HG03469 (cell line): Measurements from ENCODE around the gene SLC28A1.

Experiments
- ATAC-seq: cut with Tn5 transposase; IDR thresholded peaks from one replicate; pipeline ENCODE4 v1.9.1; 2021; ENCODE audit warnings: mild to moderate bottlenecking, moderate library complexity, moderate number of reproducible peaks; ENCODE audit not compliant: unreplicated experiment

The SLC28A1 gene

DNA sequence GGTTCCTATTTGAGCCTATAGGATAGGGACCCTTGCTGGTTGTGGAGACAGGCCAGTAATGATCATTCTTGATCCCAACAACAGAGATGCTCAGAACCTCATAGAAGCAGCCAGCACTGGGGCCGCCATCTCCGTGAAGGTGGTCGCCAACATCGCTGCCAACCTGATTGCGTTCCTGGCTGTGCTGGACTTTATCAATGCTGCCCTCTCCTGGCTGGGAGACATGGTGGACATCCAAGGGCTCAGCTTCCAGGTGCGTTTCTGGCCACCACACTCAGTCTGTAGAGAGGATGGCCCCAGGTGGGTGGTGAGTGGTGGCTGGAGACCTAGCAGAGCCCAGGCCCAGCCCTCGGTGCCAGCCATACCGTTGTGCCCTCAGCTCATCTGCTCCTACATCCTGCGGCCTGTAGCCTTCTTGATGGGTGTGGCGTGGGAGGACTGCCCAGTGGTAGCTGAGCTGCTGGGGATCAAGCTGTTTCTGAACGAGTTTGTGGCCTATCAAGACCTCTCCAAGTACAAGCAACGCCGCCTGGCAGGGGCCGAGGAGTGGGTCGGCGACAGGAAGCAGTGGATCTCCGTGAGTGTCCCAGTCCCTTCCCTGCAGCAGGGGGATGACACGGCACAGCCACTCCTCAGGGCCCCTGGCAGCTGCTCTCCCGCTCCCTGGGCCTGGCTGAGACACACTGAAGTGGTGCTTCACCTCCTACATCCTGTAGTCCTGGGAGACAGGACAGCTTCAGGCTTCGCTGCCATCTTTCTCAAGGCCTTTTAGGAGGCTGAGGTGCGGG is 50.7 kb downstream of the SLC28A1 start:
- ATAC-seq, result no peak

DNA sequence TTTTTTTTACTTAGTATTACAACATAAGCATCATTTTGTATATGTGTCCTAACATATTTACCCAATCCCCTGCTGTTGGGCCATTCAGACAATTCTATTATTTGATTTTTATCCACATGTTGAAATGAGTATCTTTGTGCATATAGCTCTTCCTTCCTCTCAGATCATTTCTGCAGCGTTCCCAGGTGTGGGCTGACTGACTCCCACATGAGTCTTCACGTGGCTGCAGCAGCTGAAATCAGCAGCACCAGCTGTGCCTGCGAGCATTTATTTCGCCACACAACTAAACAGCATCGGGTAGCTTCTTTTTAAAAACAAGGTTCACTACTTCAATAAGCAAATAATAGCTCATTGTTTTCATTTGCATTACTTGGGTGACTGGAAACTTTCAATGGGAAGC is 52.7 kb downstream of the SLC28A1 start:
- no peak for ATAC-seq

DNA sequence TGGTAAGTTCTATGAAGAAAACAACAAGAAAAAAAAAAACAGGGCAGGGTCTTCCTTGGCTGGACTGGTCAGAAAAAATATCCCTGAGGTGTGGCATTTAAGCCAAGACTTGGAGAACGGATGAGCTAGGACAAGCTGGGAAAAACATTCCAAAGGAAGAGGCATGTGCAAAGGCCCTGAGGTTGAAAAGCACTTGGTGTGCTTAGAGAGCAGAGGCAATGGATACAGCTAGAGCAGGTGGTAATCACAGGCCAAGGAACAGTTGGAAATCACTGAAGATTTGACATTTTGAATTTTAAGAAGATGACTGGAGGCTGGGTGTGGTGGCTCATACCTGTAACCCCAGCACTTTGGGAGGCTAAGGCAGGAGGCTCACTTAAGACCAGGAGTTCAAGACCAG is 54.3 kb downstream of the SLC28A1 start:
- ATAC-seq, result no peak

DNA sequence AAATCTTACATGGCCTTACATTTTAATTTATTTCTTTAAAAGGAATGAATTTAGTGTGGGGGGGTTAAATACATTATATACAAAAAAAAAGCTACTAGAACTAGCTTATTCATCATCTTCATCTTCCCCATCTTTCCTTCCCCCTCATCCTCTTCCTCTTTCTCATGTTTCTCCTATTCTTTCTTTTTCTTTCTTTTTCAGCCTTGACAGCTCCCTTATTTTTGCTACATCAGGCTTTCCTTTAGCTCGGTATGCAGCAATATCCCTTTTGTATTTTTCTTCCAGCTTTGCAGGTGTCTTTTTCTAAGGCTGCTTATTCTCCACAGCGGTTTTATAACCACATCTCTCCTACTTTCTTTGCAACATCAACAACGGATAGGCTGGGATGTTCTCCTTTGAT is 55.9 kb downstream of the SLC28A1 start:
- ATAC-seq, result no peak

DNA sequence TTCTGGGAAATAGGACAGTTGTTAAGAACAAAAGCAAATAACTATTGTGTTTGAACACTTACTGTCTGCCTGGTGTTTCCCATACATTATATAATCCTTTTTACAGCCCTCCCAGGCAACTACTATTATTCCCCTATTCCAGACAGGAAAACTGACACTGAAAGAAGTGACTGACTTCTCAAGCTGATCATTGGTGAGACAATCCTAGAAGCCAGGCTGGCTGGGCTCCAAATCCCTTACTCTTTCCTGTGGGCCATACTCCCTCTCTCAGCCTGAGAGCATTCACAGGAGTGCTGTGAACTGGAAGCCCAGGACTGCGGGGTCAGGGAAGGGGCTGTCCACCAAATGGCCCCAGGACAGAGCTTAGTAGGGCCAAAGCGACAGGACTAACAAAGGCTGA is 58.0 kb downstream of the SLC28A1 start:
- no peak for ATAC-seq

DNA sequence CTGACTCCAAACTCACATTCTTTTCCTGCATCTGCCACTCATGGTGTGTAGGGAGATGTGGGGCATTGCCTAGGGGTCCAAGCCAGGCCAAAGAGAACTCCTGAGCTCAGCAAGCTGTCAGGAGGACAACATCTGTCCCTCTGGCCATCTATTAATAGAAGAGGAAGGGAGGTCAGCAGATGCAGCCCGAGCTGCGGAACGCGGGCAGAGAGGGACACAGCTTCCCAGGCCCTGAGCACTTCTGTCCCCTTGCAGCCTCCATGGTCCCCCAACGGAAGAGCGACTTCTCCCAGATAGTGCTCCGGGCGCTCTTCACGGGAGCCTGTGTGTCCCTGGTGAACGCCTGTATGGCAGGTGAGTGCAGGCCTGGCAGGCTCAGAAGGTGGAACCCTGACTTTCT is 59.8 kb downstream of the SLC28A1 start:
- no peak for ATAC-seq

DNA sequence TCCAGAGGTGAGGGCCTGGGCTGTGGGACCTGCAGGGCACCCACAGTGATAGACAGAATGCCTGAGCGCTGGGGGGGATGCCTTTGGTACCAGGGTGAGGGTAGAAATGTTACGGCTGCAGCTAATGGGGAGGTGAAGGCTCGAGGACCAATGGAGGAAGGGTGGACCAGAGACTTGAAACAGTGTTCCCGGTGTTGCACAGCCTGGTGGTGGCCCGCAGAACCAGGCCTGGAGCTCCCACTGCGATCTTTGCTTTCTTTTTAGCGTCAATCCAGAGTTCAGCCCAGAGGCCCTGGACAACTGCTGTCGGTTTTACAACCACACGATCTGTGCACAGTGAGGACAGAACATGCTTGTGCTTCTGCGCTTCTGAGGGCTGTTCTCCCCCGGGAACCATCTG is 60.4 kb downstream of the SLC28A1 start:
- no peak for ATAC-seq

DNA sequence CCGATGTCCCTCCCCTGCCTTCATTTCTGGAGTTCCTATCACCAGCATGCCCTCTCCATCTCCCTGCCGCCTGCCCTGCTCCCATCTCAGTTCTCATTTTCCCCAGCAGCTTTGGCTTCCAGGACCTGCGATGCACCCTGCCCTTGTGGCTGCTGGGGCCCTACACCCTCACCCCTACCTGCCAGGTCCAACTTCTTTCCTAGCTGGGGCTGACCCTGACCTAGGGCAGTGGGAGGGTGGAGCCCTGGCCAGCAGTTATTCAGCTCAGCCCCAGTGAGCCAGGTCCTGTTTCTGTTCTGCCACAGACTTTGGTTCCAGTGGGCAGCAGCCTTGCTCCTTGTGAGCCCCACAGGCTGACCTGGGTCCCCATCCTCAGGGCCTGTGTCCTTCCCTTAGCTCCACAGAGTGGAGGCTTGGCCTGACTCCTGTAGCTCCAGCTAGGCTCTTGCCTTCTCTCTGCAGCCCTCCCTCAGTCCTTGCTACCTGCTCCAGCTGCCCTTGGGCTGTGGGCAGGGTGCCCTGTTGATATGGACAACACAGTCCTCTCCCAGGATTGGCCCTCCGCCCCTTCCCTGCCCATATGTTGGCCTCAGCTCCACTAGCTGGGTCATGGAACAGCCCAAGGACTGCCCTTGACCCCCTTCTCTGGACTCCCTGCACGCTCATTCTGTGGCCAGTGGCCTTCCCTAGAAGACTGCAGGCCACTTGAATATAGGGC is 62.5 kb downstream of the SLC28A1 start:
- ATAC-seq, result no peak

DNA sequence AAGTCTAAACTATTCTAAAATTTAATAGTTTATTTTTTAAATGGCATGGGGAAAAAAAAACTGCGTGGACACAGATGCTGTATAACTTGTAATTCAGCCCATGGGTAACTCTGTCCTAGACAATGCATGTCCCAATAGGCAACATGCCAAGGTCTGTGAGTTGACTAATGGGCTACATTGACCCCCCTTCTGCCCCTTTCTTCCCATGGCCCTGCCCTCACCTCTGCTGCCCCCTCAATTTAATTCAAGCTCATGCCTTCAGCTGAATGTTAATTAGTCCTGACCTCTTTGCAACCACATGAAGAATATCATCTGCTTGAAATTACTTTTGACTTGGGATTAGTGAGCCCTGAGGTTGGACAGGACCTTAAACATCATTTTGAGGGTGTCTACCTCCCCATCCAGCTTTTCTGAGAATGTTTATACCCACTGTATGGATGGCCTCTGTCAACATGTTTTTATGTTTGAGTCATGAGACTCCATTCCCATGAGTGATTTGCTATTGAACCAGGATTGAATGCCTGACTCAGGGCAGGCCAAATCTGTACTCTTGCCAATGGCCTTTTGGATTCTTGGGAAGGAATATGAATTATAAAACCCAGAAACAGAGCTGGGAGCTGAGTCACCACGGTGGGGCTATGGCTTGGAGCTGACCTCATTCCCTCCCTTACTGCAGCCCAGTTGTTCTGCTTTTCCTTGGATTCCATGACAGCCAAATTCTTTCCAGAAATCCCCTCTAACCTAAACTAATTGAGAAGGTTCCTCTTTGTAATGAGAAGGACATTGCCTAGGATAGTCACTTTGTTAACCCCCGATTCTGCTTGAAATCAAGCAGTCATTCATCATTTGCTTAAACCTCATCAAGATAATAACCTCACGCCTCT is 63.7 kb downstream of the SLC28A1 start:
- no peak for ATAC-seq

DNA sequence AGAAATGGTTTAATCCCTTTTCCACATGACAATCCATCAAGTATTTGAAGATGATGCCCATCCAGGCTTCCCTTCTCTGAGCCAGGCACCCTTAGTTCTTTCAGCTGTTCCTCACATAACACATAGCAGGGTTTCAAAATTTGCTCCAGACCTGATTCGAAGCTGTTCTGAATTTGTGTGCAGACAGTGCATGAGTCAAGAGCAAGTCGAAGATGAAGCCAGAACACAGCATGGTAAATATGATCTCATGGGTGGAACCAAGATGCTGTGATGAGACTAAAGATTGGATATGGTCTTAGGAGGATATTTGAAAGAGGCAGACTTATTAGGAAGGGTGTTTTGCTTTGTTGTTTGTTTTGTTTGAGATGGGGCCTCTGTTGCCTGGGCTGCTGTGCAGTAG is 64.6 kb downstream of the SLC28A1 start:
- no peak for ATAC-seq

DNA sequence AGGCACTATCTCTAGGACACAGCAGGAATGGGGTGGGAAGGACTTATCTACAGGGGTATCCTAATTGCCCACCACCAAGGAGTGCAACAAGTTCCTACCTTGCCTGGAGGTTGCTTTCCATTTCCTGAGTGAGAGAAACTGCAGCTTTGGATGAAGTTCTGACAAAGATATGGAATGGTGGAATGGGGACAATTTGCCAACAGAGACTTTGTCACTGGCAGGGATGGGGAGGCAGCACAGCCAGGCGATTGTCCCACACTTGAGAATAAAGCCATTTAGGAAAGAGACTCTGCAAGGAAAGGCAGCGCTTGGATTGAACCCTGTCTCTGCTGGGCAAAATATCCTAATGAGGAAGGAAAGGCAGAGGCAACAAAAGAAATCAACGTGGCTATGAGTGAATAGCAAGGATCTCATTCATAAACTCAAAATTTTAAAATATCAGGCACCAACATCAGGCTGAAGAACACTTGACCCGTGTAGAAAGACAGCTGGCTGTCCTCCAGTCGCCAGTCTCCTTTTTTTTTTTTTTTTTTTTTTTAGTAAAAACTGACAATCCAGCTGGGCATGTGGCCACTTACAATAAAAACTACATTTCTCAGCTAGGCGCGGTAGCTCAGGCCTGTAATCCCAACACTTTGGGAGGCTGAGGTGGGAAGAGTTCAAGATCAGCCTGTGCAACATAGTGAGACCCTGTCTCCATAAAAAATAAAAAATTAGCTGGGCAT is 65.5 kb downstream of the SLC28A1 start:
- ATAC-seq, result no peak

DNA sequence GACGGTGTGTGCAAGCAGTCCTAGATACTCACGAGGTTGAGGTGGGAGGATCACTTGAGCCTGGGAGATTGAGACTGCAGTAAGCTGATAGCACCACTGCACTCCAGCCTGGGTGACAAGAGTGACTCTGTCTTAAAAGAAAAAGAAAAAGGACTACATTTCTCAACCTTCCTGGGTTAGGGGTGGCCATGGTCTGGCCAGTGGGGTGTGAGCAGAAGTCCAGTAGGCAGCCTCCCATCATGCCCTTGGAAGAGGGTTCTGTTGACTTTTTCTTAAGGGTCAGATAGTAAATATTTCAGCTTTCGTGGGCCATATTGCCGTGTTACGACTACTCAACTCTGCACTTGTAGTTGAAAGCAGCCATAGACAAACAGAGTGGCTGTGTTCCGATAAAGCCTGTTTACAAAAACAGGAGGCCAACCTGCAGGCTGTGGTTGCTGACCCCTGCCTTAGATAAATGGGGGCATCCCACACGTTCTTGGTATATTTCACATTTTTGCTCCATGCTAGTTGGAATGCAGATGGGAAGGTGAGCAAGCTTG is 66.2 kb downstream of the SLC28A1 start:
- no peak for ATAC-seq

DNA sequence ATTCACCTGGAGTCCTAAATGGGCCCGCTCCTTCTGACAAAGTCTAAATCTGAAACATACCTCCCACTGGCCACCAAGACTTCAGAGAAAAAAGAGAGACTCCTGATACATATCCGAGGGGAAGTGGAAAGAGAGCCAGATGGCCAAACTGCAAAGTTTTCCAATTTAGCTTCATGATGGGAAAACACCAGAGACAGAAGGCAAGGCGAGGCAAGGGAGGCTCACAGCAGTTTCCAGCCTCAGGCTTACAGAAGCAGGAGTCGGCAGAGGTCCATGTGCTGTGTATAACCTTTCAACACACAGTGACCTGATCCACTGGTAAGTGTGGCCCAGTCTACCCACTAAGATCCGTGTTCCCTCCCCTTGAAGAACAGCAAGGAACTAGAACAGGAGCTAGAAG is 67.3 kb downstream of the SLC28A1 start:
- no peak for ATAC-seq

DNA sequence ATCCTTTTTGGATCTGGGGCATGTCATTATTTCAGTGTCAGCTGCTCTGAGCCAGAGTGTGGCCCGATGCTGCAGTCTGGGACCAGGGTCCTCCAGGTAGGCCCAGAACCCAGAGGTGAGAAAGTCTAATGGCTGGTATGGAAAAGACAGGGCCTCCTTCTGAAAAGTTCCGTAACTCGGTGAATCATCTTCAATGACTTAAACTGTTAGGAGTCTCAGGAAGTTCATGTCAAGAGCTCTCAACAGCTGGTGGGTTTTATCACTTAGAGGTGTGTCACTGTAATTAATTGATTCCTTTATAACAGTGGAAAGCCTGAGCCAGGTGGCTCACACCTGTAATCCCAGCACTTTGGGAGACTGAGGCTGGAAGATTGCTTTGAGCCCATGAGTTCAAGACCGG is 68.7 kb downstream of the SLC28A1 start:
- ATAC-seq, result no peak

DNA sequence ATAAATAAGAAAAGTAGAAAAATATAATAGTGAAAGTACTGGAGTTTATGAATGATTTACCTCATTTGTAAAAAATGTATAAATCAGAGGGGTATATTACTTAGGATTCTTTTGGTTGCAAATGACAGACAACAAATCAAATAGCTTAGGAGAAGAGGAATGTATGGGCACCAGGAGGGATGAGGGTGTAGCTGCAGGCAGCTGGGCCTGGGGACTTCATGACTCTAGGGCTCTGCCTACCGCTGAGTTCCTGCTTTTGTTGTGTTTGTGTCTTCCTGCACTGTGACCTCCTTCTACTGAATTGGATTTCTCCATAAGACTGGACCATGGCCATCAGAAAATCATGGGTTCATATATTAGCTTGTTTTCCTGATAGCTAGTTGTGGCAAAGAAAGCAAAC is 69.3 kb downstream of the SLC28A1 start:
- no peak for ATAC-seq

DNA sequence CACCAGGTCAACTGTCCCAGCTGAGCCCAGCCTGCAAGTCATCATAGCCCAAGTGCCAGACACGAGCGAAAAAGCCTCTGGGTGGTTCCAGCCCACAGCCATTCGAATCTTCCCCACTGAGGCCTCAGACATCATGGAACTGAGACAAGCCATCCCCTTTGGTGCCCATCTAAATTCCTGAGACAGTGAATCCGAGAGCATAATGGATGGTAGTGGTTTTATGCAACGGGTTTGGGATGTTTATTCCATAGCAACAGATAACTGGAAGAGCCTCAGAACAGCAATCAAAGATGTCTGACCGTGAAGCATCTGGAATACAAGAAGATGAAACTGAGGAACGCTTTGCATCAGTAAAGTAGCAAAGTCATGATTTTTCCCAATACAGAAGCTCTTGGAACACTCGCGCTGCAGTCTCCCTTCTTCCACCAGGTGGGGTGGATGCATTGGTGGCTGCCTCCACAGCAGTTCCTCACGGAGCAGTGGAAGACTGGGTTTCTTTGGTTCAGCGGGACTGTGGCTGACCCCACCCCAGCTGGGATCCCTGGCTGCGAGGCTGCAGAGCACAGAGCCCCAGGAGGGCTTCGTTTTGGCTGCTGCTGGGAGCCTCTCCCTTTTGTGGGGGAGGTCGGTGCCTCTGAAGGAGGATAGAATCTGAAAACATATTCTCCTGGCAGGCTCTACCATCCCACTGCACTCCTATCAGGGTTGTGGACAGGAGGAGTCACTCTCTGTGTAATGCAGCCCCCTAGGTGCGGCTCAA is 70.8 kb downstream of the SLC28A1 start:
- ATAC-seq, result no peak

DNA sequence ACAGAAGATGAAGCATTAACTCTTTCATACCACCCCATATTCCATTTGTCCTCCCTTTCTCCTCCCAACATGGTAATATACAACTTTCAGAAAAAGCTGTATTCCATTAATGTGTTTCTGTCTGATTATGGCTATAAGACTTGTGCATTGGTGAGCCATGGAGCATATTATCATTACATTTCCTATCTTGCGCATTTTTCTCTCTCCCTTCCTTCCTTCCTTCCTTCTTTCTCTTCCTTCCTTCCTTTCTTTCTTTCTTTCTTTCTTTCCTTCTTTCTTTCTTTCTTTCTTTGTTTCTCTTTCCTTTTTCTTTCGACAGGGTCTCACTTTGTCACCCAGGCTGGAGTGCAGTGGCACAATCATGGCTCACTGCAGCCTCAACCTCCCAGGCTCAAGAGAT is 71.7 kb downstream of the SLC28A1 start:
- ATAC-seq, result no peak

DNA sequence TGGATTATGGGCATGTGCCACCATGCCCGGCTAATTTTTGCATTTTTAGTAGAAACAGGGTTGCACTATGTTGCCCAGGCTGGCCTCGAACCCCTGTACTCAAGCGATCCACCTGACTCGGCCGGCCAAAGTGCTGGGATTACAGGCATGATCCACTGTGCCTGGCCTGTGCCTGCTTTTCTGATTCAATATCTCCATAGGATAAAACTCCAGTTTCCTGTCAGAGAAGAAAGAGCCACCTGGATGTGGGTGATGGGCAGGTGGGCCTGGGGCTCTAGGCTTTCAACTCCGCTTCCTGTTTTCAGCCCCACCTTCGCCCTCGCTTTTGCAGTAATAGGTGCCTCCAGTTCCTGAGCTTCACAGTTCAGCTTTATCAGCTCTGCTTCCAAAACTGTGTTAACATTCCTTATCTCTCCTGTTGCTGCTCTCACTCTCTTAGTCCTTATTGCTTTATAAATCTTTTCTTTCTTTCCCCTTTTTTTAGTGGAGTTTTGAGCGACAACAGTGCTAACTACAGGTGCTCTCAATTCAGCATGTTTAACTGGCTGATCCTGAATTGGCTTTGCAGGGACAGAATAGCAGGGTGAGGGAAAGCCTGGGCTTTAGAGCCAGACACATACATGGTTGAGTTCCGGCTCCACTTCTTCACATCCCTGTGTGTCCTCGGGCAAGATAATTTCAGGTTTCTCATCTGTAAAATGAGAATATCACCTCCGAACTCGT is 76.1 kb downstream of the SLC28A1 start:
- no peak for ATAC-seq

DNA sequence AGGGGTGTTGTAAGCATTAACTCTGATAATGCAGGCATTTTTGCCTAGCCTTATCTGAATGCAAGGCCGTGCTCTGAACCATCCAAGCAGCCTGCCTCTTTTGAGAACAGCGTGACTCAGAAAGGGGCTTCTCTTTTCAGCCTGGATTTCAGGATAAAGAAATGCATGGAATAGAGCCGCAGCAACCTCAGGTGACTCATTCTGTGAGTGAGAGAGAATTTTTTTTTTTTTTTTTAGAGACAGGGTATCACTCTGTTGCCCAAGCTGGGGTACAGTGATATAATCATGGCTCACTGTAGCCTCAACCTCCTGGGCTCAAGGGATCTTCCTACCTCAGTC is 76.6 kb downstream of the SLC28A1 start:
- ATAC-seq, result no peak
